Gastrocnemius medialis (tissue), 4 donors: ENCODE measurements around the gene PACS2.

ENCODE experiments used
- POLR2A ChIP-seq, 2 donors: fragments of 450-650 bp; IDR thresholded peaks; one replicate each; pipeline ENCODE4 v1.6.1; 2017; ENCODE audit warnings: antibody characterized with exemption in 2 of 2, mild to moderate bottlenecking in 2 of 2, moderate library complexity in 2 of 2
- TF ChIP-seq, protein P1 (sequence below), 5 experiments: fragments of 450-650 bp in 3 of 5; fragments of 200-600 bp in 2 of 5; sonication (generic) in 2 of 5; IDR thresholded peaks in 4 of 5; conservative IDR thresholded peaks in 1 of 5; 1 replicate in 4 of 5; 2 replicates in 1 of 5; pipeline ENCODE4 v1.5.1; 2016 to 2019; ENCODE audit warnings: antibody characterized with exemption in 5 of 5, mild to moderate bottlenecking in 3 of 5, moderate library complexity in 3 of 5

DNA sequence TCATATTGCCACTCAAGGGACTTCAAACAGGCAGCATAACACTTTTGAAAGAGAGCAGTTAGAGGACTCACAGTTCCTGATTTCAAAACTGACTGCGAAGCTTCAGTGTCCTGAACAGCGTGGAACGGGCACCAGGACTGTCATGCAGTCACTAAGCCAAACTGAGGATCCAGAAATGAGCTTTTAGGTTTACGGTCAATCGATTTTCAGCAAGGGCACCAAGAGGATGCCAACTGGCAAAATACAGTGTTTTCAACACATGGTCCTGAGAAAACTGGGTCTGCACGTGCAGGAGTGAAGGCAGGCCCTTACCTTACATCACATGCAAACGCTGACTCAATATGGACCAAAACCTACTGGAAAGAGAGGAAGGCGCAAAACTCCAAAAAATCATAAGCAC is 29.4 kb upstream of the PACS2 start:
- TF ChIP-seq POLR2A (IDR thresholded peaks at IDR 0.05): no peak
- TF ChIP-seq, protein P1, sequence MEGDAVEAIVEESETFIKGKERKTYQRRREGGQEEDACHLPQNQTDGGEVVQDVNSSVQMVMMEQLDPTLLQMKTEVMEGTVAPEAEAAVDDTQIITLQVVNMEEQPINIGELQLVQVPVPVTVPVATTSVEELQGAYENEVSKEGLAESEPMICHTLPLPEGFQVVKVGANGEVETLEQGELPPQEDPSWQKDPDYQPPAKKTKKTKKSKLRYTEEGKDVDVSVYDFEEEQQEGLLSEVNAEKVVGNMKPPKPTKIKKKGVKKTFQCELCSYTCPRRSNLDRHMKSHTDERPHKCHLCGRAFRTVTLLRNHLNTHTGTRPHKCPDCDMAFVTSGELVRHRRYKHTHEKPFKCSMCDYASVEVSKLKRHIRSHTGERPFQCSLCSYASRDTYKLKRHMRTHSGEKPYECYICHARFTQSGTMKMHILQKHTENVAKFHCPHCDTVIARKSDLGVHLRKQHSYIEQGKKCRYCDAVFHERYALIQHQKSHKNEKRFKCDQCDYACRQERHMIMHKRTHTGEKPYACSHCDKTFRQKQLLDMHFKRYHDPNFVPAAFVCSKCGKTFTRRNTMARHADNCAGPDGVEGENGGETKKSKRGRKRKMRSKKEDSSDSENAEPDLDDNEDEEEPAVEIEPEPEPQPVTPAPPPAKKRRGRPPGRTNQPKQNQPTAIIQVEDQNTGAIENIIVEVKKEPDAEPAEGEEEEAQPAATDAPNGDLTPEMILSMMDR (IDR thresholded peaks at IDR 0.05 in 4 of 5, conservative IDR thresholded peaks at IDR 0.05 in 1 of 5): no peak
